WI38 (cell line): Measurements from ENCODE around the gene PPM1B.
"Not testable (repeated sequence)": the region's sequence is repeated elsewhere in the genome, so short reads cannot be mapped to it uniquely, and the experiment has no call there.

ENCODE experiments used
- H3K4me3 ChIP-seq: 2 replicates; pipeline ENCODE4 v1.5.1; 2011; ENCODE audit warnings: low read depth, mild to moderate bottlenecking, control low read depth, low read length
- CTCF ChIP-seq: IDR thresholded peaks from 2 replicates; pipeline ENCODE4 v1.5.1; 2012; ENCODE audit warnings: low read depth, mild to moderate bottlenecking, control low read depth, low read length

The PPM1B gene

GRCh38 chr2:44250376-44250775 lies 81.7 kb downstream of the PPM1B start:
- TF ChIP-seq CTCF, result no peak
- no peak overlapping the region for H3K4me3 ChIP-seq

GRCh38 chr2:44254023-44254422 lies 85.3 kb downstream of the PPM1B start:
- no peak overlapping the region for H3K4me3 ChIP-seq
- no peak for TF ChIP-seq CTCF

GRCh38 chr2:44255704-44256103 lies 87.0 kb downstream of the PPM1B start:
- H3K4me3 ChIP-seq, result not testable (repeated sequence)

GRCh38 chr2:44257802-44258201 lies 89.1 kb downstream of the PPM1B start:
- H3K4me3 ChIP-seq, result not testable (repeated sequence)

- no peak overlapping the region for H3K4me3 ChIP-seq
- TF ChIP-seq CTCF, result no peak
Measured at GRCh38 chr2:44267269-44267795, 98.7 kb downstream of the PPM1B start.

GRCh38 chr2:44267796-44268648 lies 99.3 kb downstream of the PPM1B start:
- H3K4me3 ChIP-seq, result no peak overlapping the region
- no peak for TF ChIP-seq CTCF

GRCh38 chr2:44269831-44270230 lies 101.2 kb downstream of the PPM1B start:
- no peak for TF ChIP-seq CTCF
- H3K4me3 ChIP-seq, result no peak overlapping the region

GRCh38 chr2:44271296-44271695 lies 102.6 kb downstream of the PPM1B start:
- TF ChIP-seq CTCF, result no peak
- no peak overlapping the region for H3K4me3 ChIP-seq
